ENCODE results near the gene CEP112.

CEP112 gene

GRCh38 chr17:65723431-65724151, 468.3 kb downstream of the CEP112 start:
- no peaks in the 10 kb centered on the region for H3F3A ChIP-seq (ENCODE audit: insufficient read depth, low read length)
- no peak overlapping the region for H2AFZ ChIP-seq (ENCODE audit: low read length)
- no peak overlapping the region for H3K27ac ChIP-seq (ENCODE audit: low read length)
- no peaks in the 10 kb centered on the region for H3K36me3 ChIP-seq (replicated peaks; ENCODE audit: insufficient read depth, low read length)
- no peak overlapping the region for H3K4me2 ChIP-seq (ENCODE audit: low read depth, low read length)
- no peaks in the 10 kb centered on the region for H3K27me3 ChIP-seq (replicated peaks; ENCODE audit: insufficient read depth, low read length)
- H3K9ac ChIP-seq (ENCODE audit: low read length), result no peak overlapping the region
- no peak for DNase-seq
- TF ChIP-seq EZH2phosphoT487 (IDR thresholded peaks at IDR 0.05; ENCODE audit: low read length) (no peak), CTCF (IDR thresholded peaks at IDR 0.05; ENCODE audit: low read length) (no peak), EZH2 (optimal IDR thresholded peaks at IDR 0.05; ENCODE audit: low read depth, low read length) (no peak)
- H4K20me1 ChIP-seq (ENCODE audit: insufficient read depth, low read length), result no peaks in the 10 kb centered on the region
- H3K9me2 ChIP-seq (replicated peaks; ENCODE audit: insufficient read depth, low read length), result no peaks in the 10 kb centered on the region
- no peaks in the 10 kb centered on the region for H3K9me3 ChIP-seq (replicated peaks; ENCODE audit: insufficient read depth, low read length)
- H3K79me2 ChIP-seq (ENCODE audit: low read length), result no peaks in the 10 kb centered on the region
- no peak overlapping the region for H3K4me3 ChIP-seq (ENCODE audit: low read length)
- H3K4me1 ChIP-seq (ENCODE audit: low read length), result no peaks in the 10 kb centered on the region

GRCh38 chr17:65718601-65719000, 473.3 kb downstream of the CEP112 start:
- no peak for DNase-seq
- Histone ChIP-seq H2AFZ (ENCODE audit: low read length) (no peak overlapping the region), H3F3A (ENCODE audit: insufficient read depth, low read length) (no peaks in the 10 kb centered on the region), H3K9ac (ENCODE audit: low read length) (no peak overlapping the region), H3K79me2 (ENCODE audit: low read length) (no peaks in the 10 kb centered on the region), H4K20me1 (ENCODE audit: insufficient read depth, low read length) (no peaks in the 10 kb centered on the region), H3K36me3 (replicated peaks; ENCODE audit: insufficient read depth, low read length) (no peaks in the 10 kb centered on the region), H3K4me3 (ENCODE audit: low read length) (no peak overlapping the region), H3K9me3 (replicated peaks; ENCODE audit: insufficient read depth, low read length) (no peaks in the 10 kb centered on the region), H3K27ac (ENCODE audit: low read length) (no peak overlapping the region), H3K4me2 (ENCODE audit: low read depth, low read length) (no peak overlapping the region), H3K4me1 (ENCODE audit: low read length) (no peaks in the 10 kb centered on the region), H3K27me3 (replicated peaks; ENCODE audit: insufficient read depth, low read length) (no peaks in the 10 kb centered on the region), H3K9me2 (replicated peaks; ENCODE audit: insufficient read depth, low read length) (no peaks in the 10 kb centered on the region)
- TF ChIP-seq CTCF (IDR thresholded peaks at IDR 0.05; ENCODE audit: low read length) (no peak), EZH2phosphoT487 (IDR thresholded peaks at IDR 0.05; ENCODE audit: low read length) (no peak), EZH2 (optimal IDR thresholded peaks at IDR 0.05; ENCODE audit: low read depth, low read length) (no peak)

DNA sequence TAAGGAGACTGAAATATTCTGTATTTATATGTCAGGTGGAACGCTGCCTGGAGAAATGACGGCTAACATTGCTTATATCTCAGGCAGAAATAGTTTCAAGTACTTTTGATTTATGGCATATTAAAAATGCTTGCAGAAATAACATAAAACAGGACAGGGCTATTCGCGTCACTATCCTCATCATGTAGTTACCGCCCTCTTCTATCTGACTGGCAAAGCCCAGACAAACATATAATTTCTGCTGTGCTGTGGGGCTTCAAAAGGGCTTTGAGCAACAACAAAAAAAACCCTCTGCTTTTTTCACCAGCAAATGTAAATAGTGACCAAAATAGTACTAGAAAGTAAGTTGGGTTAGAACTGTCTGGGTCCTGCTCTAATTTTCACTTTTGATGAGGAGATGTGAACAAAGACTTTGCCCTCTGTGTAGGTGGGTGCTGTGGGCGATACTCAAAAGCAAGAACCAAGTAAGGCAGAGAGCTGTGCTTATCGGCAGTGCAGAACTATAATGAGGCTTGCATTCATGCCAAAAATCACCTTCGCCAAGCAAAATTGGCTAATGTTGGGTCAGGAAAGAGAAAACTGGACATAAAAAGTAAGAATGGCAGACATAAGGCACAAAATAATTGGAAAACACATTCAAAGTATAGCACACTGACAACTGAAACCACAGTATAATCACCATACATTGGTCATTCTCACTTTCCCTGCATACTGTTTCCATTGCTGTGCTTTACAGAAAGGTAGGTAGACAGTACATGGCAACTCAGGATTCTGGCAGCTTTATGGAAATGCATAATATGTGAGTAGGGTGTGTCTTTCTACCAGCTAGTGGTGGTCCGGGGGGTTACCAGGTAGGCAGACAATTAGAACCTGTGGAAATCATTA, 479.3 kb downstream of the CEP112 start:
- Histone ChIP-seq H2AFZ (ENCODE audit: low read length) (no peak overlapping the region), H3K27ac (ENCODE audit: low read length) (no peak overlapping the region), H3K9ac (ENCODE audit: low read length) (no peak overlapping the region), H3K4me1 (ENCODE audit: low read length) (peaks cover 11% of the 10 kb centered on the region), H3K27me3 (replicated peaks; ENCODE audit: insufficient read depth, low read length) (no peaks in the 10 kb centered on the region), H3K9me2 (replicated peaks; ENCODE audit: insufficient read depth, low read length) (no peaks in the 10 kb centered on the region), H3K4me2 (ENCODE audit: low read depth, low read length) (no peak overlapping the region), H3F3A (ENCODE audit: insufficient read depth, low read length) (no peaks in the 10 kb centered on the region), H3K36me3 (replicated peaks; ENCODE audit: insufficient read depth, low read length) (no peaks in the 10 kb centered on the region), H3K79me2 (ENCODE audit: low read length) (no peaks in the 10 kb centered on the region), H4K20me1 (ENCODE audit: insufficient read depth, low read length) (no peaks in the 10 kb centered on the region), H3K4me3 (ENCODE audit: low read length) (no peak overlapping the region), H3K9me3 (replicated peaks; ENCODE audit: insufficient read depth, low read length) (no peaks in the 10 kb centered on the region)
- no peak for TF ChIP-seq EZH2 (optimal IDR thresholded peaks at IDR 0.05; ENCODE audit: low read depth, low read length)
- no peak for TF ChIP-seq CTCF (IDR thresholded peaks at IDR 0.05; ENCODE audit: low read length)
- no peak for TF ChIP-seq EZH2phosphoT487 (IDR thresholded peaks at IDR 0.05; ENCODE audit: low read length)
- no peak for DNase-seq

Measured in MM.1S (cell line).